Keratinocyte (primary cell): ENCODE measurements around the gene NFATC4.

ENCODE experiments used
- EZH2 ChIP-seq: IDR thresholded peaks from one replicate; pipeline ENCODE4 v1.6.1; 2012; ENCODE audit warnings: inconsistent platforms, mild to moderate bottlenecking, low read length, moderate library complexity
- TF ChIP-seq, protein P1 (sequence below), 3 experiments: IDR thresholded peaks in 1 of 3; conservative IDR thresholded peaks in 1 of 3; optimal IDR thresholded peaks in 1 of 3; 2 replicates in 2 of 3; 3 replicates in 1 of 3; pipeline versions ENCODE3 to v1.5.1; 2011; ENCODE audit warnings: low read length in 3 of 3, mild to moderate bottlenecking in 3 of 3, moderate library complexity in 2 of 3, control low read depth in 1 of 3, inconsistent platforms in 1 of 3; ENCODE audit not compliant: insufficient read depth in 2 of 3; ENCODE audit errors: extremely low read depth in 1 of 3

DNA sequence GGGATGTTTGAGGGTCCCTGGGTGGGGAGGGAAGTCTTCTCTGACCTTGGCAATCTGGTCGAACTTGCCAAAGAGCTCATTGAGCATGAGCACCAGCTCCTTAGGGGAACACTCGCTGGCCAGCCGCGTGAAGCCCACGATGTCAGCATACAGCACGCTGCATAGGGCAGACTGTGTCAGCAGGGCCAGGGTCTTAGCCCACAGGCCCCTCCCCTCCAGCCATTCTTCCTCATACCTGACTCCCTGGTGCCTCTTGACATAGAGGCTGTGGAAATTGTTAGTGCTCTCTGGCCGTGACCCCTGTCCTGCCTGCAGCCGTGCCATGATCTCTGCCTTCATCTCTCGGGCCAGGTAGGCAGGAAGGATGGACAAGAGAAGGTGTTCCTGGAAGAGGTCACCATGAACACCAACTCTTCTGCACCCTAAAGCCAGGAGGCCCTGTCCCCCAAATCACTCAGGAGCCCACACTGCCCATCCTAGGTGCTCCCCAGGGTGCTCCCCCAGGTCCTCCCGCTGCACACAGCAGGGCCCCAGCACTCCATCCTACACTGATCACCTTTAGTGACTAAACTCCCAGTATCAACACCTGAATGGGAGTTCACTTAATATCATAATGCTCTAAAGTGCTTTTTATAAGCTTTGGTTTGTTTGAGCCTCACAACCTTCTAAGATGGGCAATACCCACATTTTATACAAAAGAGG is 36.9 kb upstream of the NFATC4 start:
- TF ChIP-seq, protein P1, sequence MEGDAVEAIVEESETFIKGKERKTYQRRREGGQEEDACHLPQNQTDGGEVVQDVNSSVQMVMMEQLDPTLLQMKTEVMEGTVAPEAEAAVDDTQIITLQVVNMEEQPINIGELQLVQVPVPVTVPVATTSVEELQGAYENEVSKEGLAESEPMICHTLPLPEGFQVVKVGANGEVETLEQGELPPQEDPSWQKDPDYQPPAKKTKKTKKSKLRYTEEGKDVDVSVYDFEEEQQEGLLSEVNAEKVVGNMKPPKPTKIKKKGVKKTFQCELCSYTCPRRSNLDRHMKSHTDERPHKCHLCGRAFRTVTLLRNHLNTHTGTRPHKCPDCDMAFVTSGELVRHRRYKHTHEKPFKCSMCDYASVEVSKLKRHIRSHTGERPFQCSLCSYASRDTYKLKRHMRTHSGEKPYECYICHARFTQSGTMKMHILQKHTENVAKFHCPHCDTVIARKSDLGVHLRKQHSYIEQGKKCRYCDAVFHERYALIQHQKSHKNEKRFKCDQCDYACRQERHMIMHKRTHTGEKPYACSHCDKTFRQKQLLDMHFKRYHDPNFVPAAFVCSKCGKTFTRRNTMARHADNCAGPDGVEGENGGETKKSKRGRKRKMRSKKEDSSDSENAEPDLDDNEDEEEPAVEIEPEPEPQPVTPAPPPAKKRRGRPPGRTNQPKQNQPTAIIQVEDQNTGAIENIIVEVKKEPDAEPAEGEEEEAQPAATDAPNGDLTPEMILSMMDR (optimal IDR thresholded peaks at IDR 0.05 in 1 of 3, IDR thresholded peaks at IDR 0.05 in 1 of 3, conservative IDR thresholded peaks at IDR 0.05 in 1 of 3; ENCODE audit: extremely low read depth in 1 of 3, insufficient read depth in 2 of 3, low read length in 3 of 3) = no peak
- no peak for TF ChIP-seq EZH2
